Measurements from ENCODE around the gene EPAS1.

- TF ChIP-seq CTCF (IDR thresholded peaks at IDR 0.05) (no peak), IRF2 (CRISPR knock-in tag; IDR thresholded peaks at IDR 0.05; ENCODE audit: borderline replicate concordance, low read depth) (no peak), MAX (CRISPR knock-in tag; IDR thresholded peaks at IDR 0.05) (no peak), GABPB1 (CRISPR knock-in tag; IDR thresholded peaks at IDR 0.05) (no peak), ZNF416 (CRISPR knock-in tag; IDR thresholded peaks at IDR 0.05) (no peak), ZNF263 (CRISPR knock-in tag; IDR thresholded peaks at IDR 0.05; ENCODE audit: low read depth) (no peak)
Measured at GRCh38 chr2:46411985-46412384, 114.8 kb downstream of the EPAS1 start.

Data from WTC11 (cell line).